Activated T-helper 17 cell treated with anti-CD3 and anti-CD28 coated beads, Interleukin-2, amount 50 U/mL, for 72 hours (primary cell): Measurements from ENCODE around the gene MVB12B. TPM values are rescaled to one million over a fixed set of nuclear protein-coding genes. Genes with fewer than 3 reads are reported as not detected.
A peak's percentile ranks its signal among the peaks of the same experiment; 100 is the strongest.

Experiments used
- ATAC-seq: fragments of 150-1000 bp; cut with Tn5 transposase; replicated peaks from 2 replicates; pipeline ENCODE4 v1.10.0; 2021; ENCODE audit warnings: mild to moderate bottlenecking, moderate library complexity
- H3K27ac Mint-ChIP-seq: one replicate; pipeline ENCODE4 v1.8.0; 2022; ENCODE audit warnings: mixed read lengths
- H3K27me3 Mint-ChIP-seq: one replicate; pipeline ENCODE4 v1.8.0; 2022; ENCODE audit warnings: mixed read lengths
- H3K36me3 Mint-ChIP-seq: one replicate; pipeline ENCODE4 v1.8.0; 2022; ENCODE audit warnings: low read depth, mild to moderate bottlenecking, mixed read lengths
- H3K4me1 Mint-ChIP-seq: one replicate; pipeline ENCODE4 v1.8.0; 2022; ENCODE audit warnings: mixed read lengths
- H3K4me3 Mint-ChIP-seq: one replicate; pipeline ENCODE4 v1.8.0; 2022; ENCODE audit warnings: mild to moderate bottlenecking, mixed read lengths
- H3K9me3 Mint-ChIP-seq: one replicate; pipeline ENCODE4 v1.8.0; 2022; ENCODE audit warnings: mixed read lengths
- total RNA-seq, 2 donors: library from RNA; stranded (reverse); gene quantifications; one replicate each; pipeline ENCODE4 v1.2.3, GENCODE V29; 2022

MVB12B gene
- total RNA-seq, 2 donors from 2014 or later, result 3.9 TPM

- H3K9me3 Mint-ChIP-seq, result no peaks in the 10 kb centered on the region
- no peaks in the 10 kb centered on the region for H3K36me3 Mint-ChIP-seq
- H3K4me3 Mint-ChIP-seq, result no peak overlapping the region
- no peak overlapping the region for H3K27ac Mint-ChIP-seq
- no peaks in the 10 kb centered on the region for H3K4me1 Mint-ChIP-seq
- H3K27me3 Mint-ChIP-seq, result no peaks in the 10 kb centered on the region
- ATAC-seq, result no peak
These were observed 123.4 kb downstream of the MVB12B start for GRCh38 chr9:126449725-126450667.

GRCh38 chr9:126450668-126451205 is 124.1 kb downstream of the MVB12B start:
- no peak for ATAC-seq
- Mint-ChIP-seq H3K27ac (no peak overlapping the region), H3K27me3 (no peaks in the 10 kb centered on the region)

GRCh38 chr9:126451316-126451885 is 124.8 kb downstream of the MVB12B start:
- no peak for ATAC-seq
- H3K4me3 Mint-ChIP-seq, result no peak overlapping the region
- no peaks in the 10 kb centered on the region for H3K4me1 Mint-ChIP-seq
- H3K36me3 Mint-ChIP-seq, result no peaks in the 10 kb centered on the region
- H3K27me3 Mint-ChIP-seq, result no peaks in the 10 kb centered on the region
- H3K9me3 Mint-ChIP-seq, result no peaks in the 10 kb centered on the region
- H3K27ac Mint-ChIP-seq, result no peak overlapping the region

More at GRCh38 chr9:126450668-126451205, 124.1 kb downstream of the MVB12B start:
- Mint-ChIP-seq H3K36me3 (no peaks in the 10 kb centered on the region), H3K4me3 (no peak overlapping the region), H3K4me1 (no peaks in the 10 kb centered on the region), H3K9me3 (no peaks in the 10 kb centered on the region)

GRCh38 chr9:126452106-126452505 is 125.5 kb downstream of the MVB12B start:
- Mint-ChIP-seq H3K27ac (no peak overlapping the region), H3K4me1 (no peaks in the 10 kb centered on the region), H3K36me3 (no peaks in the 10 kb centered on the region), H3K9me3 (no peaks in the 10 kb centered on the region), H3K27me3 (no peaks in the 10 kb centered on the region), H3K4me3 (no peak overlapping the region)
- ATAC-seq, result no peak

- Mint-ChIP-seq H3K36me3 (no peaks in the 10 kb centered on the region), H3K4me3 (no peak overlapping the region), H3K4me1 (no peaks in the 10 kb centered on the region), H3K27ac (no peak overlapping the region), H3K27me3 (no peaks in the 10 kb centered on the region), H3K9me3 (no peaks in the 10 kb centered on the region)
- ATAC-seq, result peak; percentile 49
These were observed 126.7 kb downstream of the MVB12B start for GRCh38 chr9:126453156-126453963.

GRCh38 chr9:126454215-126454614 is 127.6 kb downstream of the MVB12B start:
- Mint-ChIP-seq H3K36me3 (no peaks in the 10 kb centered on the region), H3K27me3 (no peaks in the 10 kb centered on the region), H3K27ac (no peak overlapping the region), H3K4me3 (no peak overlapping the region), H3K4me1 (no peaks in the 10 kb centered on the region), H3K9me3 (no peaks in the 10 kb centered on the region)
- ATAC-seq, result no peak

- H3K4me3 Mint-ChIP-seq, result no peak overlapping the region
- H3K9me3 Mint-ChIP-seq, result no peaks in the 10 kb centered on the region
- ATAC-seq, result no peak
- no peak overlapping the region for H3K27ac Mint-ChIP-seq
- no peaks in the 10 kb centered on the region for H3K36me3 Mint-ChIP-seq
- H3K27me3 Mint-ChIP-seq, result no peaks in the 10 kb centered on the region
- no peaks in the 10 kb centered on the region for H3K4me1 Mint-ChIP-seq
These were observed 128.2 kb downstream of the MVB12B start for GRCh38 chr9:126454795-126455194.

- Mint-ChIP-seq H3K9me3 (no peaks in the 10 kb centered on the region), H3K4me1 (no peaks in the 10 kb centered on the region), H3K36me3 (no peaks in the 10 kb centered on the region), H3K27me3 (no peaks in the 10 kb centered on the region), H3K27ac (no peak overlapping the region), H3K4me3 (no peak overlapping the region)
- ATAC-seq, result no peak
These were observed 130.0 kb downstream of the MVB12B start for GRCh38 chr9:126456441-126457174.

- no peaks in the 10 kb centered on the region for H3K4me1 Mint-ChIP-seq
- no peaks in the 10 kb centered on the region for H3K36me3 Mint-ChIP-seq
- ATAC-seq, result no peak
- no peaks in the 10 kb centered on the region for H3K27me3 Mint-ChIP-seq
- no peak overlapping the region for H3K27ac Mint-ChIP-seq
- no peaks in the 10 kb centered on the region for H3K9me3 Mint-ChIP-seq
- H3K4me3 Mint-ChIP-seq, result no peak overlapping the region
These were observed 130.5 kb downstream of the MVB12B start for GRCh38 chr9:126457175-126457547.

- Mint-ChIP-seq H3K9me3 (no peaks in the 10 kb centered on the region), H3K27me3 (no peaks in the 10 kb centered on the region), H3K36me3 (no peaks in the 10 kb centered on the region), H3K27ac (no peak overlapping the region), H3K4me3 (no peak overlapping the region), H3K4me1 (no peaks in the 10 kb centered on the region)
- ATAC-seq, result no peak
These were observed 131.3 kb downstream of the MVB12B start for GRCh38 chr9:126457890-126458289.

- ATAC-seq, result no peak
- Mint-ChIP-seq H3K27me3 (no peaks in the 10 kb centered on the region), H3K27ac (no peak overlapping the region), H3K4me1 (no peaks in the 10 kb centered on the region), H3K9me3 (no peaks in the 10 kb centered on the region), H3K36me3 (no peaks in the 10 kb centered on the region), H3K4me3 (no peak overlapping the region)
These were observed 132.5 kb downstream of the MVB12B start for GRCh38 chr9:126459126-126459525.

GRCh38 chr9:126459546-126459945 is 132.9 kb downstream of the MVB12B start:
- Mint-ChIP-seq H3K27me3 (no peaks in the 10 kb centered on the region), H3K4me1 (no peaks in the 10 kb centered on the region), H3K36me3 (no peaks in the 10 kb centered on the region), H3K9me3 (no peaks in the 10 kb centered on the region), H3K4me3 (no peak overlapping the region), H3K27ac (no peak overlapping the region)
- no peak for ATAC-seq

- H3K4me3 Mint-ChIP-seq, result no peak overlapping the region
- no peaks in the 10 kb centered on the region for H3K9me3 Mint-ChIP-seq
- no peak overlapping the region for H3K27ac Mint-ChIP-seq
- no peak for ATAC-seq
- H3K27me3 Mint-ChIP-seq, result no peaks in the 10 kb centered on the region
- H3K4me1 Mint-ChIP-seq, result no peaks in the 10 kb centered on the region
- no peaks in the 10 kb centered on the region for H3K36me3 Mint-ChIP-seq
These were observed 133.6 kb downstream of the MVB12B start for GRCh38 chr9:126459965-126460843.
